CD4-positive, CD25-positive, alpha-beta regulatory T cell (primary cell): Measurements from ENCODE around the gene APH1B. TPM values are rescaled to one million over a fixed set of nuclear protein-coding genes. Genes with fewer than 3 reads are reported as not detected.

ENCODE experiments used
- ATAC-seq, 2 donors: fragments of 150-1000 bp; cut with Tn5 transposase; one replicate each; pipeline ENCODE4 v1.10.0; 2021; ENCODE audit warnings: low read depth in 2 of 2, moderate number of reproducible peaks in 2 of 2, moderate library complexity in 1 of 2
- DNase-seq, 3 donors: peaks; one replicate each; pipeline versions ENCODE4 v3.0.0 to v3.0.0-alpha.2; 2012 to 2022; ENCODE audit warnings: mixed read lengths in 1 of 3
- H3K27ac ChIP-seq: one replicate; pipeline ENCODE4 v1.7.0; 2013; ENCODE audit warnings: mild to moderate bottlenecking, low read length; ENCODE audit not compliant: insufficient read depth, poor library complexity, severe bottlenecking
- H3K27me3 ChIP-seq: one replicate; pipeline ENCODE4 v1.7.0; 2013; ENCODE audit warnings: low read length; ENCODE audit not compliant: control insufficient read depth, insufficient read depth
- H3K36me3 ChIP-seq: one replicate; pipeline ENCODE4 v1.7.0; 2013; ENCODE audit warnings: mild to moderate bottlenecking, low read length, moderate library complexity; ENCODE audit not compliant: control insufficient read depth, insufficient read depth
- H3K4me1 ChIP-seq: 2 replicates; pipeline ENCODE4 v1.7.0; 2013; ENCODE audit warnings: mild to moderate bottlenecking, low read length; ENCODE audit not compliant: insufficient read depth, control insufficient read depth, poor library complexity, severe bottlenecking
- H3K4me3 ChIP-seq: one replicate; pipeline ENCODE4 v1.7.0; 2013; ENCODE audit warnings: low read depth, mild to moderate bottlenecking, low read length, moderate library complexity
- H3K9me3 ChIP-seq, 2 experiments: 1 replicate in 1 of 2; 2 replicates in 1 of 2; pipeline ENCODE4 v1.7.0; 2013; ENCODE audit warnings: low read length in 2 of 2, mild to moderate bottlenecking in 1 of 2, moderate library complexity in 1 of 2; ENCODE audit not compliant: control insufficient read depth in 2 of 2
- H3K27ac Mint-ChIP-seq, 3 donors: one replicate each; pipeline ENCODE4 v1.8.0; 2020 to 2022; ENCODE audit warnings: mild to moderate bottlenecking in 3 of 3, mixed read lengths in 3 of 3, moderate library complexity in 2 of 3
- H3K27me3 Mint-ChIP-seq: one replicate; pipeline ENCODE4 v1.8.0; 2022; ENCODE audit warnings: mild to moderate bottlenecking, mixed read lengths
- H3K36me3 Mint-ChIP-seq: one replicate; pipeline ENCODE4 v1.8.0; 2020; ENCODE audit warnings: mixed read lengths
- H3K4me1 Mint-ChIP-seq, 4 donors: one replicate each; pipeline ENCODE4 v1.8.0; 2020 to 2022; ENCODE audit warnings: mixed read lengths in 4 of 4, mild to moderate bottlenecking in 1 of 4
- H3K4me3 Mint-ChIP-seq, 4 donors: one replicate each; pipeline ENCODE4 v1.8.0; 2020 to 2022; ENCODE audit warnings: mild to moderate bottlenecking in 4 of 4, mixed read lengths in 4 of 4, moderate library complexity in 3 of 4
- H3K9me3 Mint-ChIP-seq, 7 donors: one replicate each; pipeline ENCODE4 v1.8.0; 2020 to 2022; ENCODE audit warnings: mixed read lengths in 7 of 7, mild to moderate bottlenecking in 3 of 7, moderate library complexity in 2 of 7
- polyA plus RNA-seq, 4 donors: library from polyadenylated mRNA; unstranded; fragments of 300-500 nt; fragmentation: Illumina TruSeq; gene quantifications; one replicate each; pipeline ENCODE4 v1.2.3, GENCODE V29; 2021
- total RNA-seq: library from RNA; stranded (reverse); gene quantifications from one replicate; pipeline ENCODE4 v1.2.3, GENCODE V29; 2022

Gene APH1B
- total and polyA plus RNA-seq, 5 donors from 2014 or later, result 9.1 to 19.0 (median 13.7) TPM

GRCh38 chr15:63254991-63255390 is 22.4 kb upstream of the APH1B start:
- DNase-seq (no peak), ATAC-seq (peak in 1 of 2 donors; percentile 47)
- Mint-ChIP-seq H3K27me3 (no peaks in the 10 kb centered on the region), H3K4me1 (peaks cover 19 to 29% (median 24%) of the 10 kb centered on the region in 4 donors), H3K27ac (peak overlapping the region in 2 of 3 donors; percentile 42 to 90), H3K4me3 (no peak overlapping the region), H3K36me3 (peaks cover 41% of the 10 kb centered on the region), H3K9me3 (no peaks in the 10 kb centered on the region)
- no peak overlapping the region for H3K27ac ChIP-seq
- H3K27me3 ChIP-seq, result no peaks in the 10 kb centered on the region
- no peak overlapping the region for H3K4me3 ChIP-seq
- H3K4me1 ChIP-seq, result peaks cover 12% of the 10 kb centered on the region
- H3K9me3 ChIP-seq, result no peaks in the 10 kb centered on the region
- peaks cover 70% of the 10 kb centered on the region for H3K36me3 ChIP-seq

GRCh38 chr15:63255489-63255990 is 21.9 kb upstream of the APH1B start:
- Histone ChIP-seq H3K4me3 (no peak overlapping the region), H3K9me3 (no peaks in the 10 kb centered on the region), H3K27me3 (no peaks in the 10 kb centered on the region), H3K4me1 (peaks cover 12% of the 10 kb centered on the region), H3K27ac (no peak overlapping the region), H3K36me3 (peaks cover 70% of the 10 kb centered on the region)
- Mint-ChIP-seq H3K9me3 (peaks cover 0 to 1% (median 0%) of the 10 kb centered on the region in 7 donors), H3K4me3 (no peak overlapping the region), H3K4me1 (peaks cover 14 to 26% (median 22%) of the 10 kb centered on the region in 4 donors), H3K27ac (peak overlapping the region; percentile 10 to 90 (median 81)), H3K36me3 (peaks cover 38% of the 10 kb centered on the region), H3K27me3 (no peaks in the 10 kb centered on the region)
- DNase-seq (no peak), ATAC-seq (no peak)

GRCh38 chr15:63256433-63257274 is 20.8 kb upstream of the APH1B start:
- no peak for ATAC-seq
- peaks cover 69% of the 10 kb centered on the region for H3K36me3 ChIP-seq
- Mint-ChIP-seq H3K36me3 (peaks cover 43% of the 10 kb centered on the region), H3K27me3 (no peaks in the 10 kb centered on the region), H3K9me3 (peaks cover 0 to 1% (median 0%) of the 10 kb centered on the region in 7 donors), H3K27ac (peak overlapping the region in 1 of 3 donors; percentile 90), H3K4me3 (no peak overlapping the region), H3K4me1 (peaks cover 14 to 22% (median 19%) of the 10 kb centered on the region in 4 donors)
- no peak for DNase-seq
- H3K27me3 ChIP-seq, result no peaks in the 10 kb centered on the region
- H3K4me1 ChIP-seq, result peaks cover 12% of the 10 kb centered on the region
- H3K9me3 ChIP-seq, result no peaks in the 10 kb centered on the region
- no peak overlapping the region for H3K27ac ChIP-seq
- no peak overlapping the region for H3K4me3 ChIP-seq

- no peak overlapping the region for H3K4me3 Mint-ChIP-seq
- Histone ChIP-seq H3K9me3 (no peaks in the 10 kb centered on the region), H3K27me3 (no peaks in the 10 kb centered on the region), H3K27ac (no peak overlapping the region), H3K4me1 (peaks cover 12% of the 10 kb centered on the region), H3K4me3 (no peak overlapping the region), H3K36me3 (peaks cover 72% of the 10 kb centered on the region)
- peaks cover 47% of the 10 kb centered on the region for H3K36me3 Mint-ChIP-seq
- DNase-seq (no peak), ATAC-seq (no peak)
- peaks cover 0 to 1% (median 0%) of the 10 kb centered on the region in 7 donors for H3K9me3 Mint-ChIP-seq
- H3K4me1 Mint-ChIP-seq, result peaks cover 8 to 20% (median 15%) of the 10 kb centered on the region in 4 donors
- H3K27me3 Mint-ChIP-seq, result no peaks in the 10 kb centered on the region
- no peak overlapping the region for H3K27ac Mint-ChIP-seq
These were observed 18.7 kb upstream of the APH1B start for GRCh38 chr15:63258658-63259057.

- peaks cover 0 to 5% (median 0%) of the 10 kb centered on the region in 4 donors for H3K4me1 Mint-ChIP-seq
- no peaks in the 10 kb centered on the region for H3K27me3 Mint-ChIP-seq
- no peaks in the 10 kb centered on the region for H3K27me3 ChIP-seq
- peaks cover 79% of the 10 kb centered on the region for H3K36me3 ChIP-seq
- ATAC-seq (no peak), DNase-seq (no peak)
- H3K36me3 Mint-ChIP-seq, result peaks cover 40% of the 10 kb centered on the region
- H3K4me3 Mint-ChIP-seq, result no peak overlapping the region
- H3K27ac ChIP-seq, result no peak overlapping the region
- H3K27ac Mint-ChIP-seq, result peak overlapping the region in 1 of 3 donors; percentile 71
- no peaks in the 10 kb centered on the region for H3K4me1 ChIP-seq
- H3K9me3 Mint-ChIP-seq, result peaks cover 0 to 1% (median 0%) of the 10 kb centered on the region in 7 donors
- H3K4me3 ChIP-seq, result no peak overlapping the region
- H3K9me3 ChIP-seq, result no peaks in the 10 kb centered on the region
These were observed 16.6 kb upstream of the APH1B start for GRCh38 chr15:63260791-63261190.

- no peaks in the 10 kb centered on the region for H3K27me3 Mint-ChIP-seq
- ATAC-seq, result no peak
- peaks cover 35% of the 10 kb centered on the region for H3K36me3 Mint-ChIP-seq
These were observed 16.1 kb upstream of the APH1B start for GRCh38 chr15:63261311-63261710.

GRCh38 chr15:63263519-63263918 is 13.9 kb upstream of the APH1B start:
- H3K27ac ChIP-seq, result no peak overlapping the region
- Mint-ChIP-seq H3K27ac (peak overlapping the region in 1 of 3 donors; percentile 45), H3K27me3 (no peaks in the 10 kb centered on the region), H3K4me1 (peaks cover 0 to 2% (median 0%) of the 10 kb centered on the region in 4 donors), H3K4me3 (no peak overlapping the region), H3K36me3 (peaks cover 30% of the 10 kb centered on the region), H3K9me3 (peaks cover 0 to 1% (median 0%) of the 10 kb centered on the region in 7 donors)
- no peak overlapping the region for H3K4me3 ChIP-seq
- H3K9me3 ChIP-seq, result no peaks in the 10 kb centered on the region
- H3K36me3 ChIP-seq, result peaks cover 77% of the 10 kb centered on the region
- no peaks in the 10 kb centered on the region for H3K4me1 ChIP-seq
- ATAC-seq (no peak), DNase-seq (no peak)
- H3K27me3 ChIP-seq, result no peaks in the 10 kb centered on the region

More at GRCh38 chr15:63261311-63261710, 16.1 kb upstream of the APH1B start:
- Histone ChIP-seq H3K27me3 (no peaks in the 10 kb centered on the region), H3K36me3 (peaks cover 79% of the 10 kb centered on the region), H3K9me3 (no peaks in the 10 kb centered on the region), H3K4me1 (no peaks in the 10 kb centered on the region), H3K4me3 (no peak overlapping the region), H3K27ac (no peak overlapping the region)
- peaks cover 0 to 2% (median 0%) of the 10 kb centered on the region in 4 donors for H3K4me1 Mint-ChIP-seq
- H3K4me3 Mint-ChIP-seq, result no peak overlapping the region
- peaks cover 0 to 1% (median 0%) of the 10 kb centered on the region in 7 donors for H3K9me3 Mint-ChIP-seq
- DNase-seq, result no peak
- peak overlapping the region in 1 of 3 donors; percentile 71 for H3K27ac Mint-ChIP-seq
